Cardiac fibroblast (primary cell): ENCODE data around the gene ABHD6.
"Not testable (repeated sequence)": the region's sequence is repeated elsewhere in the genome, so short reads cannot be mapped to it uniquely, and the experiment has no call there.

ENCODE experiments used
- DNase-seq, 2 donors: peaks; one replicate each; pipeline versions ENCODE4 v3.0.0 to v3.0.0-alpha.2; 2010; ENCODE audit warnings: low read depth in 2 of 2
- H3K4me3 ChIP-seq, 2 donors: replicated peaks in 1 of 2; 1 replicate in 1 of 2; 2 replicates in 1 of 2; pipeline ENCODE4 v1.5.1; 2011; ENCODE audit warnings: low read depth in 2 of 2, low read length in 2 of 2, mild to moderate bottlenecking in 2 of 2, moderate library complexity in 1 of 2
- TF ChIP-seq, protein P1 (sequence below): IDR thresholded peaks from one replicate; pipeline ENCODE4 v1.5.1; 2011; ENCODE audit warnings: low read depth, mild to moderate bottlenecking, low read length, inconsistent platforms

The ABHD6 gene

DNA sequence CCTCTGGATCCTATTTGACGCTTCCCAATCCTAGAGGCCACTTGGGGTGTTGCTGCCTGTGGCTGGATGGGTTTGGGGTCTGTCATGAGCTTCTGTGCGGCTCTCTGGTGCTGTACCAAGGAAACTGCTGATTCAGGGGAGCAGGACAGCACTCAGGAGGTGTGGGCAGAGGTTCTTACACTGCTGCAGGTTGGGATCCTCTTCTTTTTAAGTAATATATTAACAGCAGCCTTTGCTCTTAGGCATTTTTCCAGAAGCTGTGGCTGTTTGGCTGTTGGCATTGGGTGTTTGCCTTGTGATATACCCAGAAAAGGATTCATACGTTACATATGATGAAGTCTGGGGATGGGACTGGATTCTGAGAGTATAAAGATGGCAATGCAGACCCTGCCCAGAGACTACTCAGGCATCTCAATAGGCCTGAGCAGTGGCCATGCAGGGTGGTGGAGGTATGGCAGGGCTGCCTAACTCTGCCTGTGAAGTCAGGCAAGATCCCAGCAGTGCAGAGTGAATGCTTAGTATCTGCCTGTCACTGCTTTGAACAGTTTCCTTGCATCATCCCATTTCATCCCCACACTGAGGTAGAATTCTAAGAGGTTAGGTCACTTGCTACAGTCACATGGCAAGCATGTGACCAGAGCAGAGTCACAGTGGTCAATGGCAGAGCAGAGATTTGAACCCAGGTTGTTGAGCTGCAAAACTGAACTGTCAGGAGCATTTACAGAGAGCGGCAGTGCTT lies 3.9 kb downstream of the ABHD6 start:
- no peak for DNase-seq
- no peak overlapping the region for H3K4me3 ChIP-seq
- TF ChIP-seq, protein P1, sequence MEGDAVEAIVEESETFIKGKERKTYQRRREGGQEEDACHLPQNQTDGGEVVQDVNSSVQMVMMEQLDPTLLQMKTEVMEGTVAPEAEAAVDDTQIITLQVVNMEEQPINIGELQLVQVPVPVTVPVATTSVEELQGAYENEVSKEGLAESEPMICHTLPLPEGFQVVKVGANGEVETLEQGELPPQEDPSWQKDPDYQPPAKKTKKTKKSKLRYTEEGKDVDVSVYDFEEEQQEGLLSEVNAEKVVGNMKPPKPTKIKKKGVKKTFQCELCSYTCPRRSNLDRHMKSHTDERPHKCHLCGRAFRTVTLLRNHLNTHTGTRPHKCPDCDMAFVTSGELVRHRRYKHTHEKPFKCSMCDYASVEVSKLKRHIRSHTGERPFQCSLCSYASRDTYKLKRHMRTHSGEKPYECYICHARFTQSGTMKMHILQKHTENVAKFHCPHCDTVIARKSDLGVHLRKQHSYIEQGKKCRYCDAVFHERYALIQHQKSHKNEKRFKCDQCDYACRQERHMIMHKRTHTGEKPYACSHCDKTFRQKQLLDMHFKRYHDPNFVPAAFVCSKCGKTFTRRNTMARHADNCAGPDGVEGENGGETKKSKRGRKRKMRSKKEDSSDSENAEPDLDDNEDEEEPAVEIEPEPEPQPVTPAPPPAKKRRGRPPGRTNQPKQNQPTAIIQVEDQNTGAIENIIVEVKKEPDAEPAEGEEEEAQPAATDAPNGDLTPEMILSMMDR, result no peak

DNA sequence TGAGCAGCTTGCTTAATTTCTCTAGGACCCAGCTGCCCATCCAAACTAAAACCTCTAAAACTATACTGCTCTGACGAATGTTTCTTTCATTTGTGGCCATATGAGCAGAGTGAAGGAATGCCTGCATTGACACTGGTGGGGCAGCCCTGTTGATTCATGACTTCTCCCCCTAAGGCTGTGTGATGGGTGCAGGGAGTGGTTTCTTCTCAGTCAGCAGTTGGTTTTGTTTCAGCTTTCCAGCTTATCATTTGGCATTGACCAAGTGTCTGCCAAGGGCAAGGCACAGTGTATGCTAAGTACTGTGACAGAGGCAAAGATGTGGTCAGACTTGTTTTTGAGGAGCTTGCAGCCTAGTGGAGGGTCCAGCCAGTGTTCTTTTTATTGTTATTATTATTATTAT lies 4.7 kb downstream of the ABHD6 start:
- TF ChIP-seq, protein P1, result no peak
- no peak overlapping the region for H3K4me3 ChIP-seq
- no peak for DNase-seq

DNA sequence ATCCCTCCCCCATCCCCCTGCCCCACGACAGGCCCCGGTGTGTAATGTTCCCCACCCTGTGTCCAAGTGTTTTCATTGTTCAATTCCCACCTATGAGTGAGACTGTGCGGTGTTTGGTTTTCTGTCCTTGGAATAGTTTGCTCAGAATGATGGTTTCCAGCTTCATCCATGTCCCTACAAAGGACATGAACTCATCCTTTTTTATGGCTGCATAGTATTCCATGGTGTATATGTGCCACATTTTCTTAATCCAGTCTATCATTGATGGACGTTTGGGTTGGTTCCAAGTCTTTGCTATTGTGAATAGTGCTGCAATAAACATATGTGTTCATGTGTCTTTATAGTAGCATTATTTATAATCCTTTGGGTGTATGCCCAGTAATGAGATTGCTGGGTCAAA lies 5.3 kb downstream of the ABHD6 start:
- DNase-seq, H3K4me3 ChIP-seq: not testable (repeated sequence)

DNA sequence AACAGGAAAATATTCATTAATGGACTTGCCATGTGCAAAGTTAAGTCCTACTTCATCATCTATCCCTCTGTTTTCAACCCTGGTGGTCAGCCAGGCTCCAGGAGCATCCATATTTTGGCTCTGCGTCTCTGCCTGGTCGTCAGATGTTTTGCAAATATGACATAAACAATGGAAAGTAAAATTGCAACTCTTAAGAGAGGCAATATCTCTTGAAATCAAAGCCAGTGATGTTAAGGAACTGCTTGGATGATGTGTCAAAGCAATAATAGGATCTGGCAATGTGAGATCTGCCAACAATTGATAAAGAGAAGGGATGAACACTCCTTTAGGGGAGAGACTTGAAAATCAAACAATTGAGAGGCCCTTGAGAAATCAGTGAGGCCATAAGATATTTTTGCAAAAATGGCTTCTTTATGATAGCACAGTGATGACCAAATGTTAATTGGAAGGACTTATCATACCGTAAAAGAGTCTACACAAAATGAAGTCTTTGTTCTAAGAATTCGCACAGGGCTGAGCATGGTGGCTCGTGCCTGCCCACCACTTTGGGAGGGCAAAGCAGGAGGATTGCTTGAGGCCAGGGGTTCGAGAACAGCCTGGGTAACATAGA lies 6.5 kb downstream of the ABHD6 start:
- DNase-seq, result no peak
- H3K4me3 ChIP-seq, result no peak overlapping the region

DNA sequence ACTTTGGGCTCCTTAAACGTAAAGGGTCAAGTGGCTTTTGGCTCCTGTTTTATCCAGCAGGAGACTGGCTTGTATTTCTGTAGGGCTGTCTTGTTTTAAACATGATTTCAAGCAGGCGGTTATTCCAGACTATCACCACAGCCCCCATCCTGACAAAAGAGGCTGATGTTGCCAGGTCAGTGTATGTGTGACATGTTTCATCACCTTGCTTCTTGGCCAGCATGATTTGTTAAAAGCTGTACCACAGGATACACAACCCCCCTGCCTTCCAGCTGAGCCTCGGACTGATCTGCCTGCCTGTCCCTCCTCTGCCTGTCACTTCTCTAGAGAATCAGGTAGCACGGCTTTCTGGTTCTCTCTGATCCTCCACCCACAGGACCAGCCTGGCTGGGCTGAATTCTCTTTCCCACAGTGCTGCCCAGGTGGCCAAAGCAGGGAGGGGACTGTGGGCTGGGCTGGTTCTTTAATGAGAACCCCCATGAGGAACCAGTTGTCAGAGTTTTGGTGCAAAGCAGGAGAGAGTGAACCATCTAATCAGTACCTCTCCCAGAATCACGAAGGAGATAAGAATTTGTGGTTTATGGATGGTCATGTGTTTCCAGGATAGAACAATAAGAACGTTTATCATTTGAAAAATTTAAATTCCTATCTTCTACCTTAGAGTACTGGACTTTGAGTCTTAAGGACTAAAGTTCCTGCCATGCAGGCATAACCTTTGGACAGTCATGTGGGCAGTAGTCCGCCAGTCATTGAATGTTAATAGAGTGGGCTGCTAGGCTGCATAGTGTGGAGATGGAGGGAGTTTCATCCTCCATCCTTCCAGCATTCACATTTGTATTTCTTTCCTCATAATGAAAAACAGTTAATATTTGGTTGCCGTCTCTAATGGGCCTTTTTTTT lies 8.8 kb downstream of the ABHD6 start:
- DNase-seq, result no peak
- TF ChIP-seq, protein P1, result no peak
- no peak overlapping the region for H3K4me3 ChIP-seq

More for the DNA sequence above, 6.5 kb downstream of the ABHD6 start:
- TF ChIP-seq, protein P1, result no peak

DNA sequence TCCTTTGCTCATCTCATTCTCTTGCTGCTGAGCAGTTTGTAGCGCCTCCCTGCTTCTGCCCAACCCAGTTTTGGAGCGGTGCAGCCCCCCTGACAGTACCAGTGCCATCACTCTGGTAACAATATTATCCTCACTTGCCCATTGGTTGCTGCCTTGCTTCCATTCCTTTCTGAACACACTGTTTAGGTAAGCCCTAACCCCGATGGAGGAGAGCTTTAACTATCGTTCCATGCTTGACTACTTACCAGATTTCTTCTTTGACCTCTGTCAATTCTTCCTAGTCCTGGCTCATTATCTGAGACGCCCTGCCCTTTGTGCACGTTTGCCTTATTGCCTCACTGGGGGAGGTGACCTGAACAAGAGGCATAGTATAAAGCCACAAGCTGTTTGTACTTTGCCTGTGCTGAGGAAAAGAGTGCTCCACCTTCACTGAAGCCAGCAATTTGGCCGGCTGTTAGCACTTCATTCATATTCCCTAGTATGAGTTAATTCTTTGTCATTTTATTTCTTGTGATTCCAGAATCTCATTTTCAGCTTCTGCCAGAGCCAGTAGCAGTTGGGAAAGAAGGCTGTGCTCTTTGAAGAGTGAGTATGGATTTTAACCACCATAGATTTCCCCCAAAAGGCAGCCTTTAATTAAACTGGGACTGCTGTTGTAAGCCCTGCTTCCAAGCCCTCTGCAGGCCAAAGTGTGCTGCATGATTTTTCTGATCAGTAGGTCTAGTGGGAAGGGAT lies 11.9 kb downstream of the ABHD6 start:
- TF ChIP-seq, protein P1, result peak; percentile 18
- H3K4me3 ChIP-seq, result no peak overlapping the region
- no peak for DNase-seq
